K562 (cell line): ENCODE results near the gene IL20RA. TPM values are rescaled to one million over a fixed set of nuclear protein-coding genes. Genes with fewer than 3 reads are reported as not detected.

ENCODE experiments used
- CBX1 ChIP-seq: sonication (generic); IDR thresholded peaks from 2 replicates; pipeline ENCODE4 v1.6.1; 2016; ENCODE audit warnings: antibody characterized with exemption, low read depth, mild to moderate bottlenecking
- CBX8 ChIP-seq: fragments of 200-600 bp; sonication (generic); IDR thresholded peaks from 2 replicates; pipeline ENCODE4 v1.6.1; 2012; ENCODE audit warnings: borderline replicate concordance, mixed run types, low read depth, mild to moderate bottlenecking, moderate library complexity, mixed read lengths, low read length, control low read depth, inconsistent platforms; ENCODE audit not compliant: poor library complexity, severe bottlenecking; ENCODE audit errors: extremely low read depth
- E2F8 ChIP-seq: fragments of 450-650 bp; IDR thresholded peaks from 2 replicates; pipeline ENCODE4 v1.7.1; 2018; ENCODE audit warnings: mild to moderate bottlenecking, low read depth; ENCODE audit not compliant: partially characterized antibody
- FOXK1 ChIP-seq: sonication (generic); formaldehyde crosslinking; IDR thresholded peaks from 2 replicates; pipeline ENCODE4 v1.8.0; 2022; ENCODE audit warnings: missing genetic modification reagents, mild to moderate bottlenecking, borderline replicate concordance
- HDAC3 ChIP-seq: fragments of 450-650 bp; IDR thresholded peaks from 2 replicates; pipeline ENCODE4 v1.6.1; 2018; ENCODE audit warnings: borderline replicate concordance, mild to moderate bottlenecking, moderate library complexity; ENCODE audit not compliant: partially characterized antibody
- MAFK ChIP-seq: IDR thresholded peaks from 2 replicates; pipeline ENCODE4 v1.6.1; 2011; ENCODE audit warnings: low read length, improper control_type of control experiment
- MEF2A ChIP-seq: IDR thresholded peaks from 2 replicates; pipeline ENCODE4 v1.6.1; 2011; ENCODE audit warnings: low read depth, mild to moderate bottlenecking, low read length, moderate library complexity; ENCODE audit not compliant: control insufficient read depth
- NRF1 ChIP-seq, 2 experiments: fragments of 450-650 bp; IDR thresholded peaks in 1 of 2; conservative IDR thresholded peaks in 1 of 2; 2 replicates each; pipeline ENCODE4 v1.6.1; 2014; ENCODE audit warnings: mild to moderate bottlenecking in 2 of 2
- RERE ChIP-seq: sonication (generic); formaldehyde crosslinking; IDR thresholded peaks from 2 replicates; pipeline ENCODE4 v1.8.0; 2023; ENCODE audit warnings: missing genetic modification reagents, mild to moderate bottlenecking, borderline replicate concordance
- polyA plus RNA-seq, 8 experiments: library from polyadenylated mRNA; depleted of rRNA in 4 of 8; stranded (reverse) in 5 of 8; unstranded in 3 of 8; fragments of >200 nt; fragmentation: Nextera tagmentation in 2 of 8; fragmentation: Illumina TruSeq in 1 of 8; extraction: Ambion mirVana in 2 of 8; extraction: Trizol in 1 of 8; gene quantifications; 2 replicates each; pipeline versions ENCODE4 v1.2.1 to v1.2.3, GENCODE V29; 2011 to 2014; ENCODE audit warnings: inconsistent platforms in 1 of 8, missing spikeins in 1 of 8
- total RNA-seq, 7 experiments: library from RNA; depleted of rRNA in 6 of 7; stranded (reverse); fragments of >200 nt in 6 of 7; fragmentation: Illumina TruSeq in 2 of 7; extraction: Trizol in 2 of 7; gene quantifications; 2 replicates each; pipeline versions ENCODE4 v1.2.1 to v1.2.3, GENCODE V29; 2011 to 2021; ENCODE audit warnings: low replicate concordance in 1 of 7

Gene IL20RA
- total and polyA plus RNA-seq, 9 of the 15 experiments (the other 6 are each of a cell fraction or from before 2014, with no cell fraction given), result not detected

- TF ChIP-seq RERE (no peak), HDAC3 (no peak), MAFK (no peak), FOXK1 (CRISPR knock-in tag) (no peak), CBX8 (peak; percentile 93), CBX1 (no peak), MEF2A (no peak), NRF1 (conservative IDR thresholded peaks at IDR 0.05 in 1 of 2, IDR thresholded peaks at IDR 0.05 in 1 of 2) (no peak), E2F8 (no peak)
- TF ChIP-seq, all 486 proteins: peak for 2
Measured at GRCh38 chr6:137043710-137044365, 927 bp downstream of the IL20RA start (continued).
